ENCODE data around the gene SLC7A4.

- TF ChIP-seq CTCF (IDR thresholded peaks at IDR 0.05; ENCODE audit: control extremely low read depth in 1 of 3, insufficient read depth in 1 of 3, low read depth in 1 of 3, low read length in 3 of 3) (no peak), EZH2 (IDR thresholded peaks at IDR 0.05; ENCODE audit: low read depth, low read length, severe bottlenecking) (no peak), TEAD4 (IDR thresholded peaks at IDR 0.05; ENCODE audit: low read depth, low read length) (no peak), TBP (IDR thresholded peaks at IDR 0.05; ENCODE audit: low read depth, low read length) (no peak)
Observed at GRCh38 chr22:21051831-21052400, 19.6 kb upstream of the SLC7A4 start.

Measured in H1 (cell line).